Measurements from ENCODE around the gene P2RX6.
"Not testable (repeated sequence)": the region's sequence is repeated elsewhere in the genome, so short reads cannot be mapped to it uniquely, and the experiment has no call there.

GRCh38 chr22:20972014-20972694, 42.8 kb upstream of the P2RX6 start:
- TF ChIP-seq CTCF (IDR thresholded peaks at IDR 0.05; ENCODE audit: poor library complexity); EZH2 (IDR thresholded peaks at IDR 0.05; ENCODE audit: borderline replicate concordance): not testable (repeated sequence)

All from hepatocyte (in vitro differentiated cells).